GM21723 (cell line): ENCODE data around the gene ANKRD17.
"Not testable (repeated sequence)": the region's sequence is repeated elsewhere in the genome, so short reads cannot be mapped to it uniquely, and the experiment has no call there.

Experiments used
- ATAC-seq: cut with Tn5 transposase; IDR thresholded peaks from one replicate; pipeline ENCODE4 v1.9.1; 2021; ENCODE audit warnings: mild to moderate bottlenecking, moderate library complexity; ENCODE audit not compliant: unreplicated experiment

The ANKRD17 gene

DNA sequence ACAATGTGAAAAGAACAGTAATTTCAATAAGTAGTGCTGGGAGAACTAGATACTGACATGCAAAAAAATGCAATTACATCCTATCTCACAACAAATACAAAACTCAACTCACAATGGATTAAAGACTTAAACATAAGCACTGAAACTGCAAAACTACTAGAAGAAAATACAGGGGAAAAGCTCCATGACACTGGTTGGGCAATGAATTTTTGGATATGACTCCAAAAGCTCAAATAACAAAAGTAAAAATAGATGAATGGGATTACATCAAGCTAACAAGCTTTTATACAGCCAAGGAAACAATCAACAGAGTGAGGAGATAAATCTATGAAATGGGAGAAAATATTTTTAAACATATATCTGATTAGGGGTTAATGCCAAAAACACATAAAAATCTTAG is 53.1 kb downstream of the ANKRD17 start:
- ATAC-seq, result no peak

- not testable (repeated sequence) for ATAC-seq
These were observed 54.6 kb downstream of the ANKRD17 start for GRCh38 chr4:73203976-73204375.

DNA sequence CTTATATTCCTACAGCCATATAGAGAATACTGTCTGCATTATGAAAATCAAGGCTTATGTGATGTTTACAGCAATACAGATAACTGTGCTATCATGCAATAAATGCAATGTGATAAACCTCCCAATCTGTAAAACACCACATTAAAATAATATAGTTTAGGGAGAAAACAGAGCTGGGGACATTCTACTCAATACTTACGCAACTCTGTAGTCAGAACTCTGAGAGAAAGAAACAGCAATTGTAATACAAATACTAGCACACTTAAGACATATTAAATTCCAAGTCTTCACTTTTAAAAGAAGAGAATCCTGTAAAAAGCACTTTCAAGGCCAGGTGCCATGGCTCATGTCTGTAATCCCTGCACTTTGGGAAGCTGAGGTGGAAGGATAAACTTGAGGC is 61.4 kb downstream of the ANKRD17 start:
- ATAC-seq, result no peak

DNA sequence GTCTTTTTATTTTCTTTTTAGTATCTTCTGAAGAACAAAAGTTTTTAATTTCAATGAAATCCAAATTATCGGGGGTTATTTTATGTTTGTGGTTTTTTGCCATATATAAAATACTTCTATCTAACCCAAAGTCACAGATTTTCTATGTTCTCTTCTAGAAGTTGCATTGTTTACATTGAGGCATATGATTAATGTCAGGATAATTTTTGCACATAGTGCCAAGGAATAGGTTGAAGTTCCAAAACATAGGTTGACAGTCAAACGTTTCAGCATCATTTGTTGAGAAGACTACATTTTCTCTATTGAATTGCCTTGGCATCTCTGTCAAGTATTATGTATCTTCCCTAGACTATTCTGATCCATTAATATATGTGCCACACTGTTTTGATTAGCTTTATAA is 64.5 kb downstream of the ANKRD17 start:
- no peak for ATAC-seq

DNA sequence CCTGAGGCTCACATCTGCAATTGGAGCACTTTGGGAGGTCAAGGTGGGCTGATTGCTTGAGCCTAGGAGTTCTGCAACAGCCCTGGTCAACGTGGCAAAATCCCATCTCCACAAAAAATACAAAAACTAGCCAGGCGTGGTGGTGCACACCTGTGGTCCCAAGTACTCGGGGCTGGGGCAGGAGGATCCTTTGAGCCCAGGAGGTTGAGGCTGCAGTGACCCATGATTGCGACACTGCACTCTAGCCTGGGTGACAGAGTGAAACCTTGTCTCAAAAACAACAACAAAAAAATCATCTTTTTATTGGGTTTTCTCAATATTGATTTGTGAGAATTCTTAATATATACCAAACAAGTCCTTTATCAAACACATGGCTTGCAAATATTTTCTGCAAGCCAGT is 64.9 kb downstream of the ANKRD17 start:
- peak; percentile 16 for ATAC-seq

GRCh38 chr4:73193155-73193554 is 65.4 kb downstream of the ANKRD17 start:
- ATAC-seq, result peak; percentile 73

DNA sequence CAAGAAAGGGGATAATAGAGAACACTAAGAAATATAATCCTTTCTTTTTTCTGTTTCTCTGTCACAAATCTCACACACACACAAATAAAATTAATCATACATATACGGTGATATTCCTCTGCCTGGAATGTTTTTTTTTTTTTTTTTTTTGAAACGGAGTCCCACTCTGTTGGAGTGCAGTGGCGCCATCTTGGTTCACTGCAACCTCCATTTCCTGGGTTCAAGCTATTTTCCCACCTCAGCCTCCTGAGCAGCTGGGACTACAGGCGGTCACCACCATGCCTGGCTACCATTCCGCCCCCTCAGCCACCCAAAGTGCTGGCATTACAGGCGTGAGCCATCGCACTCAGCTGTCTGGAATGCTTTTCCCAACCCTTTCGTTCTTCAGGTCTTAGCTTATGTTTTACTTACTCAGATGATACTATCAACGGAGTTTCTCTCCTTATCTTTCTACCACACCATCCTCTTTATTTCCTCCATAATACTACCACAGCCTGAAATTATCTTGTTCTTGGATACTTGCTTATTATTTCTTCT is 69.3 kb downstream of the ANKRD17 start:
- no peak for ATAC-seq

- no peak for ATAC-seq
These were observed 71.3 kb downstream of the ANKRD17 start for GRCh38 chr4:73187325-73187724.

DNA sequence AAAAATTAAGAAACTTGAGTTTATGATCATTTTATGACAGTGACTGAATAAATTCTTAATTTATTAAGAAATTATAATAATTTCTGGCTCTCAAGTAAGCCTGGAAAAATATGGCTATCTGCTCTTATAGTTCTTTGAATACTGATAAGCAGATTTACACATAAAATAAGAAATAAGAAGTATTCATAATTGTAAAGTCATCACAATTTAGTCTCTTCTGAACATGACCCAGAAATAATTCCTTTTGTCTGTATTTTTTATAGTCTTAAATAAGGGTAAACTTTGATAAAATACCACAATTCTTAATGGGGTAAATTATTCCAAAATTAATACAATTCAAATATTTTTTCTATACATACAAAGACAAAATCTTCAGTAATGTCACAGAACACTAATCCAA is 72.7 kb downstream of the ANKRD17 start:
- no peak for ATAC-seq

DNA sequence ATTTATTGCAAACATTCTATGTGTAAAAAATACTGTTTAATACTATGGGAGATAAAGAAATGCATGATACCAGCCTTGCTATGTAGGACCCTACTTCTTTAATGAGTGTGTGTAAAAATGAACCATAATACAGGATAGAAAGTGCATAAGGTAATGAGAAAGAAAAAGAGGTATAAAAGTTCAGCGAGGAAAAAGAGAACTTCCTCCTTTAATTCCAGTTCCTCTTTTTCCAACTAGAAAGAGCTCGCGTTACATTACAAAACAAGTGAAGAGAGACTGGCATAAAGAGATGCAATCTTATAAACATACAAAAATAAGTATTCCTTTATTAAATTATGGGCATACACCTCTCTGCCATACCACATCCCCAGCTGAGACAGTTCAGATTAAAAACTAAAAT is 77.4 kb downstream of the ANKRD17 start:
- ATAC-seq, result no peak

DNA sequence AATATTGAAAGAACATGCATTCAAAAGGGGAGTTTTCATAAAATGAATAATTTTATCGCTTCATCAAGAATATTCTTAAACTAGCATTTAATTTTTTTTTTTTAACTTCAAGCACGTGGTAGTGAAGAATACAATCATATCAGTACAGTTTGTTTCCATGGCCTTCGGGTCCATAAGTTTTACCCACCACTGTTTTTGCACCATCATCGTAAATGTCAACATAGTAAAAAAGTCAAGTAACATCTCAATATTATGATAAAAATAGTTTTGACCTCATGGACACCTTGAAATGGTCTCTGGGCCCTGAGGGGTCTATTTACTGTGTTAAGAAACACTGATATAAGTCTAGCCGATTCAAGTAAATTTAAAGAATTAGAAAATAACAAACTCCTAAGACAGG is 80.2 kb downstream of the ANKRD17 start:
- ATAC-seq, result no peak

GRCh38 chr4:73172161-73172560 is 86.4 kb downstream of the ANKRD17 start:
- ATAC-seq, result no peak

DNA sequence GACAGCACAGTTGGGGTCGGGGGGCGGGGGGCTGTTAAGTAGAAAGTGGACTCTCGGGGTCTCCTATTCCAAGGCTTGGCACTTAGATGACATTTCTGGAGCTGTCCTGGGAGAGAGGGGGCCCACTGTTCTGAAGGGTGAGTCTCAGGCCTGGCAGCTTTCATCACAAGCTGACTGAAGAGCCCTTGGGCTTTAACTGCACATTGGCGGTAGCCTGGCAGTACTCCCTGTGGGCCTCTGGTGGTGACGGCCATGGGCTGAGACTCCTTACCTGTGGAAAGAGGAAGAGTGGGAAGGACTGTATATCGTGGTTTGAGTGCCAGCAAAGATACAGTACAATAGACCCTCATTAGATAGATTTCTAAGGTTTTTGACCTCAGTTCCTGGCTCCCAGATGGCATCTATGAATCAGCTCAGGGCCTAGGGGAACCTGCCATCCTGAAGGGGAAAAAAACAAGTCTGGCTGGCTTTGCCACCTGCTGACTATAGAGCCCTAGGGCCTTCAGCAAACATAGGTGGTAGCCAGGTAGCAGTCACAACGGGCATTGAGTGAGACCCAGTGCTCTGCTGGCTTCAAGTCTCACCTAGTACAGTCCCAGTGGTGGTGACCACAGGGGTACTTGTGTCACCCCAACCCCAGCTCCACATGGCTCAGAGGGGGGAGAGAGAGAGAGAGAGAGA is 87.9 kb downstream of the ANKRD17 start:
- ATAC-seq, result no peak

- no peak for ATAC-seq
These were observed 92.4 kb downstream of the ANKRD17 start for GRCh38 chr4:73166212-73166611.

DNA sequence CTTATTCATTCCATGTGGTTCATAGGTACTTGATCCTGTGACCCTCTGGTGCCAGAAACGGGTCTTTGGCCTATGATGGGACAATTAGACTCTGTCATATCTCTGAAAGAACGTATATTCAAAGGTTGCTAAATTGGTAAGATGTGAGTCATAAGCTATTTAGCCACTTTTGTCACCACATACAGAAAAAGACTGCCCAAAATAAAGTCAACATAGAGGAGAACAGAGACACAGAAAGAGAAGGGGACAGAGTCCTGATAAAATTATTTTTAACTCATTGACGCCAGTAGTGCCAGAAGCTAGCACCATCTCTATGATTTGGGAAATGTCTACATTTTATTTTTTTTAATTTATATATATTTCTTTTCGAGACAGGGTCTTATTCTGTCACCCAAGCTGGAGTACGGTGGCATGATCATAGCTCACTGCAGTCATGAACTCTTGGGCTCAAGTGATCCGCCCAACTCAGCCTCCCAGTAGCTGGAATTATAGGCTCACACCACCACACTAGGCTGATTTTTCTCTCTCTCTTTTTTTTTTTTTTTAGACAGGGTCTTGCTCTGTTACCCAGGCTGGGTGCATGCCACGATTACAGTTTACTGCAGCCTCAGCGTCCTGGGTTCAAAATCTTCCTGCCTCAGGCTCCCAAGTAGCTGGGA is 96.9 kb downstream of the ANKRD17 start:
- no peak for ATAC-seq

- no peak for ATAC-seq
These were observed 102.2 kb downstream of the ANKRD17 start for GRCh38 chr4:73156394-73156793.

DNA sequence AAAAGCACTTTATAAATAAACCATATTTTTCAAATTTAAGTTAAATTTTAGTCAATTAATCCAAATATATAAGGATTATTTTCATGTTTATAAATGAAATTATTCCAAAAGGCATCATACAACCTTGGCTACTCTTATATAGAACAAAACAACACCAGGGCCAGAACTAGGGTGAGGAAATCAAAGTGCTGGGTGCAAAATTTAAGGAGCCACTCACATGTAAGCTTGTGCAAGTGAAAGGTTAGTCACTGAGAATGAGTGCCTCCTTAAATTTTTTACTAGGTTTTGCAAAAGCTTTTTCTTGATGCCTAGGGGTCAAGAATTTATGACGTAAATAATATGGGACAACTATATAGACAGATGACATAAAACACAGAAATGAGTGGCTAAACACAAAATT is 105.7 kb downstream of the ANKRD17 start:
- no peak for ATAC-seq

GRCh38 chr4:73142995-73143547 is 115.5 kb downstream of the ANKRD17 start:
- ATAC-seq, result no peak

DNA sequence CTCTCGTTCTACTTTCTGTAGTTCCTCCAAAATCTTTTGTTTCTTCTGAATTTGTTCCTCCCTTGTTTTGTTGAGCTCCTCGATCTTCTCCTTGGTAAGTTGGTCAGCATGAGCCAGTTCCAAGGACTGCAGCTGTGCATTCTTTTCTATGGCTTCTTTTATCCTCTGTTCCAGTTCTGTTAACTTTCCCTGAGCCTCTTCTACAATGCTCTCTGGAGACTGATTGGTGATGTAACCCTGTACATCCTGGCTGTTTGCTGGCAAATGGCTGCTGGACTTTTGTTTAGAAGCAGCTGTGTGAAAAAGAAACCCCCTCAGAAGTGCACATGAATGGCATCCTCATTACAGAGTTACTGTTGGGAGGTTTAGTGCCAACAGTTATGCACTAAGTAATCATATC is 118.6 kb downstream of the ANKRD17 start:
- no peak for ATAC-seq

DNA sequence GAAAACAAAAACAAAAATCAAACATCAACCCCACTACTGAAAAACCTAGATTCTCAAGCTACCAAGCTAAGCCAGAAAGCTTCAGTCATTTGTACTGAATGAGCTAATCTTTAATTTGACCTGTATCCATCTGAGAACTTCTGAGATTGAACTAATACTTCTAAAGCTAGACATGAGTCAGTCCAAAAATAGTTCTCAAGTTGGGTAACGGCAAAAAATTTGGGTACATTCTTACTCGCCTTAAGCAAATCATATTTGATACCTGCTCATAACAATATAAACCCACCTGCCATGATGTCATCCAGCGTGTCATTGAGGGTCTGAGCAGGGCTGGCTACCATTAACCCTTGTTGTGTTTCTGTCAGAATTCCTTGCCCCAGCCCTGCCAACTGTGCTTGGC is 119.4 kb downstream of the ANKRD17 start:
- ATAC-seq, result no peak

DNA sequence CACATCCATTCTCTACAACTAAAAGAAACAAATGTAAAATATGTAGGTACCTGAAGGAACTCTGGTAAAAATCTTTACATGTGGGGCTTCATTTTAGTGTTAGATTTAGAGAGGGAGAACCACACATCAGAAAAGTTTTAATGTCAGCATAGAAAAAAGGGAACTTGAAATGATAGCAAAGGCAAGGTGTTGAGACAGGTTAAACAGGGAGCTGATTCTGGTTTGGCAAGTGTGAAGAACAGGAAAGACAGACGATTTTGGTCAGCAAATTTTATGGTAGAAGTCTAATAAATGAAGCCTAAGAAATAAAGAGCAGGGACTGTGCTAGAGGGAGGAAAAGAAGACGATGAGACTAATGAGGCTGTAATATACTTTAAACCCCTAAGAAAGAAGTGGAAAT is 121.5 kb downstream of the ANKRD17 start:
- ATAC-seq, result no peak

- ATAC-seq, result no peak
These were observed 124.8 kb downstream of the ANKRD17 start for GRCh38 chr4:73133784-73134183.
